RWPE2 (cell line): ENCODE data around the gene MYORG.
A peak's percentile ranks its signal among the peaks of the same experiment; 100 is the strongest.

Source experiments
- ATAC-seq: fragments of 200-7000 bp; cut with Tn5 transposase; 3 replicates; pipeline ENCODE4 v1.9.1; 2021; ENCODE audit warnings: low read depth
- DNase-seq: peaks from one replicate; pipeline ENCODE4 v3.0.0-alpha.2; 2020; ENCODE audit warnings: low spot score
- H3K27ac ChIP-seq: fragments of 450-650 bp; 2 replicates; pipeline ENCODE4 v1.5.1; 2017; ENCODE audit warnings: mild to moderate bottlenecking; ENCODE audit not compliant: poor library complexity, severe bottlenecking
- H3K27me3 ChIP-seq: fragments of 250-450 bp; sonication (Bioruptor Pico); 2 replicates; pipeline ENCODE4 v1.5.1; 2021; ENCODE audit warnings: mild to moderate bottlenecking, moderate library complexity; ENCODE audit not compliant: insufficient read depth, poor library complexity, severe bottlenecking
- H3K36me3 ChIP-seq: fragments of 250-450 bp; sonication (Bioruptor Pico); 2 replicates; pipeline ENCODE4 v1.5.1; 2020; ENCODE audit warnings: low read depth, mild to moderate bottlenecking, moderate library complexity
- H3K4me1 ChIP-seq: fragments of 250-450 bp; sonication (Bioruptor Pico); 2 replicates; pipeline ENCODE4 v1.5.1; 2021; ENCODE audit warnings: mild to moderate bottlenecking, moderate library complexity; ENCODE audit not compliant: insufficient read depth, poor library complexity, severe bottlenecking
- H3K4me3 ChIP-seq: fragments of 250-450 bp; sonication (Bioruptor Pico); 2 replicates; pipeline ENCODE4 v1.5.1; 2021; ENCODE audit warnings: mild to moderate bottlenecking, moderate library complexity; ENCODE audit not compliant: severe bottlenecking
- H3K9me3 ChIP-seq: fragments of 250-450 bp; sonication (Bioruptor Pico); 2 replicates; pipeline ENCODE4 v1.5.1; 2021; ENCODE audit warnings: mild to moderate bottlenecking, moderate library complexity; ENCODE audit not compliant: severe bottlenecking
- TF ChIP-seq, protein P1 (sequence below): fragments of 450-650 bp; IDR thresholded peaks from one replicate; pipeline ENCODE4 v1.5.1; 2017; ENCODE audit warnings: mild to moderate bottlenecking, moderate library complexity; ENCODE audit not compliant: poor library complexity, severe bottlenecking

The MYORG gene

DNA sequence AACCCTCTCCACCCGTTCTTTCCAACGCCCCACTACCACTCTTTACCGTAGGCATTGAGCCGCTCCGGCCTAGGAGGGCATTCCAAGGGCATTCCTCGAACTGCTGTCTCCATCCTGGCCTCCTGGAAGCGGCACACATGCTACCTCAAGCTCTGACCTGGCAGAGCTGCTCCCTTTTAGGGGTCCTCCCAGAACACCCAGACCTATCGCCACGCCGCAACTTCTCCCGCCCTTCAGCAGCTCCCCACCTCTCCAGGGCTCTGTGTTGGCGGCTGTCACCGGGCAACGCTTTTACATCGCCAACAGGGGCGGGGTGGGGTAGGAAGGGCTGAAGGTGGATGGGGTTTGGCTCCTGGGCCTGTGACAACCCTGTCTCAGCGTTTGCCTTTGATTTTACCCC, 4.6 kb upstream of the MYORG start:
- Histone ChIP-seq H3K9me3 (no peaks in the 10 kb centered on the region), H3K36me3 (no peaks in the 10 kb centered on the region), H3K4me3 (no peak overlapping the region), H3K4me1 (peaks cover 5% of the 10 kb centered on the region), H3K27me3 (no peaks in the 10 kb centered on the region), H3K27ac (no peak overlapping the region)
- TF ChIP-seq, protein P1, sequence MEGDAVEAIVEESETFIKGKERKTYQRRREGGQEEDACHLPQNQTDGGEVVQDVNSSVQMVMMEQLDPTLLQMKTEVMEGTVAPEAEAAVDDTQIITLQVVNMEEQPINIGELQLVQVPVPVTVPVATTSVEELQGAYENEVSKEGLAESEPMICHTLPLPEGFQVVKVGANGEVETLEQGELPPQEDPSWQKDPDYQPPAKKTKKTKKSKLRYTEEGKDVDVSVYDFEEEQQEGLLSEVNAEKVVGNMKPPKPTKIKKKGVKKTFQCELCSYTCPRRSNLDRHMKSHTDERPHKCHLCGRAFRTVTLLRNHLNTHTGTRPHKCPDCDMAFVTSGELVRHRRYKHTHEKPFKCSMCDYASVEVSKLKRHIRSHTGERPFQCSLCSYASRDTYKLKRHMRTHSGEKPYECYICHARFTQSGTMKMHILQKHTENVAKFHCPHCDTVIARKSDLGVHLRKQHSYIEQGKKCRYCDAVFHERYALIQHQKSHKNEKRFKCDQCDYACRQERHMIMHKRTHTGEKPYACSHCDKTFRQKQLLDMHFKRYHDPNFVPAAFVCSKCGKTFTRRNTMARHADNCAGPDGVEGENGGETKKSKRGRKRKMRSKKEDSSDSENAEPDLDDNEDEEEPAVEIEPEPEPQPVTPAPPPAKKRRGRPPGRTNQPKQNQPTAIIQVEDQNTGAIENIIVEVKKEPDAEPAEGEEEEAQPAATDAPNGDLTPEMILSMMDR: no peak
- ATAC-seq (no peak), DNase-seq (no peak)

DNA sequence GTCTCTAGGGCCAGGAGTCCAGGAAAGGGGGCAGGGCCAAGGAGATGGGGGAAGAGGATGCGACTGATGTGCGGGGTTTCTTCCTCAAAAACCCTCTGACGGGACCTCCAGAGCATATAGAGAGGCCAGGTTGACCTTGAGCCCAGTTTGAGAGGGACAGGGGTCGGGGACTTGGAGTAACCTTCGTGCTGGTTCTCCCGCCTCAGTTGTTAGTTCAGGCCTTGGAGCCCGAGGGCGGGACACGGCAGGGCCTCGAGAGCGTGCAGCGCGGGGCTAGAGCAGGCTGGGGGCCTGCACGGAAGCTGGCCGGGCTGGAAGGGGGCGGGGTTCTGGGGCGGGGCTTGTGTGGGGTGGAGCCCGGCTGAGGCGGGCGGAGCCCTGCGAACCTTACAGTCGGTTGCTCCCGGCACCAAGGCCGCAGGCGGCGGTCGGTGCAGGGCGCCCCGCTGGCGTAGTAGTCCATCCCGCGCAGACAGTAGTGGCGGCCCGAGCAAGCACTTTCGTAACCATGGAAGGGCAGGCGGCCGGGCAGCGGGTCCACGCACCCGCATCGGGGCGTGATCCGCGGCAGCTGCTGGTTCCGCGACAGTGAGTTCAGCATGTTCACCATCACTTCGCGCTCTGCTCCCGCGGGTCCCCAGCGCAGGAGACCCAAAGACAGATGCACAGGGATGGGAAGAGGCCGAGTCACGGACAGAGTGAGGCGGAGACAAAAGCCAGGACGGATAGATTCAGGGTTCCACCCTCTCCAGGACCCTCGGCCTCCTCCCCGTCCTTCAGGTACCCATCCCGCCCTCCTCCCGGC, 4.0 kb upstream of the MYORG start:
- Histone ChIP-seq H3K9me3 (no peaks in the 10 kb centered on the region), H3K27me3 (no peaks in the 10 kb centered on the region), H3K4me3 (peak overlapping the region; percentile 26), H3K36me3 (no peaks in the 10 kb centered on the region), H3K27ac (no peak overlapping the region), H3K4me1 (peaks cover 7% of the 10 kb centered on the region)
- TF ChIP-seq, protein P1: no peak
- DNase-seq: no peak
- peak; percentile 37 for ATAC-seq

DNA sequence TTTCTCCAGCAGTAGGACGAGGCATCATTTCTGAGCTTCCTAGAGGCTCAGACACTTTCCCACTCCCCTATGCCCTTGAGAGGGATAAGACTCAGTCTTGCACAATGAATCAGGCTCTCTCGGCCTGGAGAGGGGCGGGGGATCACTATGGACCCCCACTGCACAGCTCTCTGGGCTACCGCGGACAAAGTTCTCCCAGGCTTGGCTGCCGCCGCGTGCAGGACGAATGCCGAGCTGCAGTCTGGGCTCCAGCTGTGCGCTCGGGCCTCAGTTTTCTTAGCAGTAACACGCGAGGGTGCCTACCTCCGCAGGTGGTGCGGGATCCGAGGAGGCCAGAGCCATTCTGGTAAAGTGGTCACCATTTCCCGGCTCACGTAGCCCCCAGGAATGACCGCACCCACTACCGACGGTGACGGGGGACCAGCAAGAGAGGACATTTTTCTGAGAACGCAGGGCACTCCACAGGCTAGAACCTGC, 3.4 kb upstream of the MYORG start:
- Histone ChIP-seq H3K9me3 (no peaks in the 10 kb centered on the region), H3K36me3 (no peaks in the 10 kb centered on the region), H3K27ac (no peak overlapping the region), H3K4me3 (no peak overlapping the region), H3K27me3 (no peaks in the 10 kb centered on the region), H3K4me1 (peaks cover 13% of the 10 kb centered on the region)
- DNase-seq (no peak), ATAC-seq (no peak)
- TF ChIP-seq, protein P1: no peak

DNA sequence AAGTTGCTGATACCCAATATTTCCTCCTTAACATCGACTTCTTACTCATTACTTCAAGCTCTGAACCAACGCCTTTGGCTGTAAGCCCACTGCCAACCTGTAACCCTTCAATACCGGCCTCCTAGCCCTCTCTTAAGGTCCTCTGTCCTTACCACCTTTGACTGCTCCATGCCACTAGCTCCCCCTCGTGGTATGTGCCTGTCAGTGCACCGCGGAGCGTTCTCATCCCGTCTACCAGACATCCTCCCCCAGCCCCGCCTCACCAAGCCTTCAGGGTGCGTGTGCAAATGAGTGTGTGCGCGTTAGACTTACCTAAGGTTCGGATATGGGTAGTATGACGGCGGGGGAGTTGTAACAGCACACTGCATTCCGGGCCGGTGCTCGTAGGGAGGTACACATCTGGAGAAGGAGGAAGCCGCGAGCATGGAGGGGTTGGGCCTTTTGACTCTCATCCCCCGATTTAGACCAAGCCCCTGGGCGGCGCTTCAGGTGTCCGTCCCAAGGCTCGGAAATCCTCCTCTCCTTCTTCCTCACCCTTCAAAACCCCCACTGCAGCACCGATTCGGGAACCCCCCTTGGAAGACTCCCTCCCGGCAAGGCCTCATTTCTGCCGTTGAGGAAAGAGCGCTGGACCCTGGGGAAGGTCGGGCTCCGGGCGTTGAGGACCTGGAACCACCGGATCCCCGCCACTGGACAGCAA, 2.8 kb upstream of the MYORG start:
- Histone ChIP-seq H3K27ac (no peak overlapping the region), H3K9me3 (no peaks in the 10 kb centered on the region), H3K4me3 (peak overlapping the region; percentile 19), H3K27me3 (no peaks in the 10 kb centered on the region), H3K36me3 (no peaks in the 10 kb centered on the region), H3K4me1 (peaks cover 14% of the 10 kb centered on the region)
- ATAC-seq (peak; percentile 28; the same call in 2 of the 3 replicates), DNase-seq (no peak)
- TF ChIP-seq, protein P1: peak; percentile 97
